Measurements from ENCODE around the gene MT1H. TPM values are rescaled to one million over a fixed set of nuclear protein-coding genes. Genes with fewer than 3 reads are reported as not detected.

MT1H gene
- total and polyA plus RNA-seq, 2 donors (not counting 1 experiment from before 2014, with no cell fraction given): not detected

GRCh38 chr16:56653218-56653617, 16.4 kb upstream of the MT1H start:
- H3K9ac ChIP-seq (ENCODE audit: low read length): no peak overlapping the region
- peaks cover 0 to 12% (median 3%) of the 10 kb centered on the region in 4 experiments for H3K27me3 ChIP-seq (replicated peaks in 1 of 4; ENCODE audit: control extremely low read depth in 1 of 4, control insufficient read depth in 3 of 4, insufficient read depth in 4 of 4, low read length in 3 of 4)
- ATAC-seq (ENCODE audit: low read depth) (no peak), DNase-seq (peak; percentile 58)
- ChIA-PET POLR2A (interaction anchor here (0.5 kb wide), 1 partner anchor 920 kb away, joined by 6 read pairs; no protein-coding TSS in a partner anchor), CTCF (interaction anchor here (2.8 kb wide), 1 partner anchor 9 kb away, joined by 8 read pairs; no protein-coding TSS in a partner anchor)
- 50% methylated on average over 1 of the region's 7 CpGs for WGBS (ENCODE audit: insufficient coverage)
- H2AFZ ChIP-seq (ENCODE audit: insufficient read depth, low read depth, low read length, poor library complexity, severe bottlenecking): no peak overlapping the region
- Mint-ChIP-seq H3K9me3 (ENCODE audit: insufficient read depth) (no peaks in the 10 kb centered on the region), H3K4me1 (peaks cover 21% of the 10 kb centered on the region), H3K27me3 (peaks cover 15% of the 10 kb centered on the region), H3K4me3 (peak overlapping the region; percentile 53), H3K27ac (peak overlapping the region; percentile 6)
- H3K9me3 ChIP-seq (ENCODE audit: control extremely low read depth in 1 of 3, control insufficient read depth in 2 of 3, insufficient read depth in 1 of 3, low read length in 2 of 3): no peaks in the 10 kb centered on the region
- no peaks in the 10 kb centered on the region for H4K20me1 ChIP-seq (ENCODE audit: control insufficient read depth, insufficient read depth, low read length, poor library complexity, severe bottlenecking)
- H3K4me3 ChIP-seq (ENCODE audit: control extremely low read depth in 1 of 5, extremely low read depth in 1 of 5, insufficient read depth in 1 of 5, low read depth in 2 of 5, low read length in 4 of 5): no peak overlapping the region
- no peak overlapping the region for H3K4me2 ChIP-seq (replicated peaks; ENCODE audit: low read depth, low read length, poor library complexity, severe bottlenecking)
- no peaks in the 10 kb centered on the region for H3K36me3 ChIP-seq (replicated peaks in 1 of 2; ENCODE audit: control extremely low read depth in 1 of 2, control insufficient read depth in 1 of 2, extremely low read depth in 1 of 2, insufficient read depth in 2 of 2, low read length in 1 of 2)
- peaks cover 7 to 28% of the 10 kb centered on the region in 2 donors for H3K4me1 ChIP-seq (ENCODE audit: control insufficient read depth in 2 of 2, insufficient read depth in 2 of 2, low read length in 2 of 2)
- TF ChIP-seq CTCF (IDR thresholded peaks at IDR 0.05) (no peak), EZH2 (IDR thresholded peaks at IDR 0.05; ENCODE audit: borderline replicate concordance, insufficient read depth, low read depth, low read length, poor library complexity, severe bottlenecking) (no peak)
- intact Hi-C loops (cut with micrococcal nuclease): no loop called here
- no peaks in the 10 kb centered on the region for H3K79me2 ChIP-seq (ENCODE audit: control insufficient read depth, insufficient read depth, low read length)
- no peak overlapping the region for H3K27ac ChIP-seq (ENCODE audit: low read length in 2 of 2)

- H4K20me1 ChIP-seq (ENCODE audit: control insufficient read depth, insufficient read depth, low read length, poor library complexity, severe bottlenecking): no peaks in the 10 kb centered on the region
- under 1% methylated on average over 45 of the region's 46 CpGs for WGBS (ENCODE audit: insufficient coverage)
- no peaks in the 10 kb centered on the region for H3K9me3 Mint-ChIP-seq (ENCODE audit: insufficient read depth)
- peaks cover 0 to 3% (median 0%) of the 10 kb centered on the region in 3 donors for H3K9me3 ChIP-seq (ENCODE audit: control extremely low read depth in 1 of 3, control insufficient read depth in 2 of 3, insufficient read depth in 1 of 3, low read length in 2 of 3)
- H3K27me3 Mint-ChIP-seq: peaks cover 26% of the 10 kb centered on the region
- ATAC-seq (ENCODE audit: low read depth) (peak; percentile 74), DNase-seq (peak; percentile 71)
- intact Hi-C loops (cut with micrococcal nuclease): loop anchor here (1.0 kb wide), 3 partner anchors 14 to 49 kb away; partner anchors contain the start of genes MT1X and MT2A
- peak within 1 kb of the TSS; percentile 91 for H3K4me2 ChIP-seq (replicated peaks; ENCODE audit: low read depth, low read length, poor library complexity, severe bottlenecking)
- H3K4me3 ChIP-seq (ENCODE audit: control extremely low read depth in 1 of 5, extremely low read depth in 1 of 5, insufficient read depth in 1 of 5, low read depth in 2 of 5, low read length in 4 of 5): peak within 1 kb of the TSS; percentile 26 to 79 (median 70)
- TF ChIP-seq CTCF (IDR thresholded peaks at IDR 0.05): no peak
- TF ChIP-seq EZH2 (IDR thresholded peaks at IDR 0.05; ENCODE audit: borderline replicate concordance, insufficient read depth, low read depth, low read length, poor library complexity, severe bottlenecking): no peak
- H3K27ac Mint-ChIP-seq: peak within 1 kb of the TSS; percentile 90
- H3K4me3 Mint-ChIP-seq: peak within 1 kb of the TSS; percentile 99
- no peaks in the 10 kb centered on the region for H3K36me3 ChIP-seq (replicated peaks in 1 of 2; ENCODE audit: control extremely low read depth in 1 of 2, control insufficient read depth in 1 of 2, extremely low read depth in 1 of 2, insufficient read depth in 2 of 2, low read length in 1 of 2)
- peak within 1 kb of the TSS; percentile 97 for H2AFZ ChIP-seq (ENCODE audit: insufficient read depth, low read depth, low read length, poor library complexity, severe bottlenecking)
- peaks cover 16 to 32% of the 10 kb centered on the region in 2 donors for H3K4me1 ChIP-seq (ENCODE audit: control insufficient read depth in 2 of 2, insufficient read depth in 2 of 2, low read length in 2 of 2)
- ChIA-PET CTCF (no interaction called here), POLR2A (interaction anchor here (0.7 to 1.4 kb wide), 3 partner anchors 25 to 32 kb away, joined by 3 to 5 read pairs (median 4); partner anchors contain the start of gene MT1E)
- peaks cover 0 to 12% (median 4%) of the 10 kb centered on the region in 4 experiments for H3K27me3 ChIP-seq (replicated peaks in 1 of 4; ENCODE audit: control extremely low read depth in 1 of 4, control insufficient read depth in 3 of 4, insufficient read depth in 4 of 4, low read length in 3 of 4)
- H3K4me1 Mint-ChIP-seq: peaks cover 29% of the 10 kb centered on the region
- peak within 1 kb of the TSS; percentile 75 for H3K9ac ChIP-seq (ENCODE audit: low read length)
- no peaks in the 10 kb centered on the region for H3K79me2 ChIP-seq (ENCODE audit: control insufficient read depth, insufficient read depth, low read length)
- H3K27ac ChIP-seq (ENCODE audit: low read length in 2 of 2): no peak within 1 kb of the TSS
Observed at GRCh38 chr16:56657555-56658326, 11.9 kb upstream of the MT1H start, which contains the start of gene MT1F. Gene MT1F (plus strand): TSS chr16:56657959. CDS start chr16:56658059, 100 bp downstream.

Measured in B cell (primary cell).